ENCODE measurements around the gene GALNT12. TPM values are rescaled to one million over a fixed set of nuclear protein-coding genes. Genes with fewer than 3 reads are reported as not detected.

Gene GALNT12
- total RNA-seq, 1 donor from 2014 or later: 12.9 TPM

GRCh38 chr9:98848450-98849149 lies 41.1 kb downstream of the GALNT12 start:
- H3K4me3 Mint-ChIP-seq (ENCODE audit: low read depth): peak overlapping the region; percentile 24
- peaks cover 13% of the 10 kb centered on the region for H3K4me1 Mint-ChIP-seq (ENCODE audit: low read depth)
- no peaks in the 10 kb centered on the region for H3K9me3 Mint-ChIP-seq (ENCODE audit: low read depth)
- H3K27ac Mint-ChIP-seq: peak overlapping the region; percentile 11
- no peaks in the 10 kb centered on the region for H3K36me3 Mint-ChIP-seq (ENCODE audit: insufficient read depth)
- DNase-seq (ENCODE audit: low spot score, unreplicated experiment): peak; percentile 76
- no peaks in the 10 kb centered on the region for H3K27me3 Mint-ChIP-seq
- TF ChIP-seq CTCF (IDR thresholded peaks at IDR 0.05; ENCODE audit: unreplicated experiment): peak; percentile 96

- no peaks in the 10 kb centered on the region for H3K27me3 Mint-ChIP-seq
- no peak overlapping the region for H3K27ac Mint-ChIP-seq
- peaks cover 13% of the 10 kb centered on the region for H3K4me1 Mint-ChIP-seq (ENCODE audit: low read depth)
- DNase-seq (ENCODE audit: low spot score, unreplicated experiment): no peak
- no peaks in the 10 kb centered on the region for H3K36me3 Mint-ChIP-seq (ENCODE audit: insufficient read depth)
- no peak for TF ChIP-seq CTCF (IDR thresholded peaks at IDR 0.05; ENCODE audit: unreplicated experiment)
- H3K9me3 Mint-ChIP-seq (ENCODE audit: low read depth): no peaks in the 10 kb centered on the region
- no peak overlapping the region for H3K4me3 Mint-ChIP-seq (ENCODE audit: low read depth)
These were observed 42.1 kb downstream of the GALNT12 start for GRCh38 chr9:98849563-98849962.

GRCh38 chr9:98850851-98851729 lies 43.6 kb downstream of the GALNT12 start:
- Mint-ChIP-seq H3K36me3 (ENCODE audit: insufficient read depth) (no peaks in the 10 kb centered on the region), H3K4me3 (ENCODE audit: low read depth) (no peak overlapping the region), H3K27me3 (no peaks in the 10 kb centered on the region), H3K9me3 (ENCODE audit: low read depth) (no peaks in the 10 kb centered on the region), H3K4me1 (ENCODE audit: low read depth) (peaks cover 13% of the 10 kb centered on the region), H3K27ac (no peak overlapping the region)
- no peak for DNase-seq (ENCODE audit: low spot score, unreplicated experiment)
- TF ChIP-seq CTCF (IDR thresholded peaks at IDR 0.05; ENCODE audit: unreplicated experiment): no peak

- H3K4me3 Mint-ChIP-seq (ENCODE audit: low read depth): no peak overlapping the region
- H3K9me3 Mint-ChIP-seq (ENCODE audit: low read depth): no peaks in the 10 kb centered on the region
- peaks cover 13% of the 10 kb centered on the region for H3K4me1 Mint-ChIP-seq (ENCODE audit: low read depth)
- no peaks in the 10 kb centered on the region for H3K36me3 Mint-ChIP-seq (ENCODE audit: insufficient read depth)
- H3K27ac Mint-ChIP-seq: no peak overlapping the region
- no peak for DNase-seq (ENCODE audit: low spot score, unreplicated experiment)
- H3K27me3 Mint-ChIP-seq: no peaks in the 10 kb centered on the region
- no peak for TF ChIP-seq CTCF (IDR thresholded peaks at IDR 0.05; ENCODE audit: unreplicated experiment)
These were observed 44.4 kb downstream of the GALNT12 start for GRCh38 chr9:98851730-98852459.

- Mint-ChIP-seq H3K4me3 (ENCODE audit: low read depth) (no peak overlapping the region), H3K36me3 (ENCODE audit: insufficient read depth) (no peaks in the 10 kb centered on the region), H3K27me3 (no peaks in the 10 kb centered on the region), H3K4me1 (ENCODE audit: low read depth) (peaks cover 13% of the 10 kb centered on the region), H3K9me3 (ENCODE audit: low read depth) (no peaks in the 10 kb centered on the region), H3K27ac (no peak overlapping the region)
- no peak for DNase-seq (ENCODE audit: low spot score, unreplicated experiment)
- no peak for TF ChIP-seq CTCF (IDR thresholded peaks at IDR 0.05; ENCODE audit: unreplicated experiment)
These were observed 44.9 kb downstream of the GALNT12 start for GRCh38 chr9:98852460-98852734.

Data from progenitor cell of endocrine pancreas (in vitro differentiated cells).